Astrocyte (in vitro differentiated cells and primary cell): ENCODE measurements around the gene XXYLT1. TPM values are rescaled to one million over a fixed set of nuclear protein-coding genes. Genes with fewer than 3 reads are reported as not detected.

Source experiments
- DNase-seq: peaks from one replicate; pipeline ENCODE4 v3.0.0-alpha.2; 2010; ENCODE audit warnings: low read depth
- FAIRE-seq: peaks from 2 replicates; lab custom pipeline; 2011; peaks lifted over from hg19 to GRCh38; lab: Jason Lieb, UNC
- H2AFZ ChIP-seq: 2 replicates; pipeline ENCODE4 v1.6.0; 2012; ENCODE audit warnings: low read depth, low read length, inconsistent platforms
- H3K27ac ChIP-seq: 2 replicates; pipeline ENCODE4 v1.5.1; 2011; ENCODE audit warnings: low read depth, low read length, inconsistent platforms
- H3K27me3 ChIP-seq: 2 replicates; pipeline ENCODE4 v1.6.0; 2011; ENCODE audit warnings: low read length, inconsistent platforms; ENCODE audit not compliant: insufficient read depth
- H3K36me3 ChIP-seq: 2 replicates; pipeline ENCODE4 v1.5.1; 2011; ENCODE audit warnings: low read length, inconsistent platforms; ENCODE audit not compliant: insufficient read depth
- H3K4me1 ChIP-seq: 2 replicates; pipeline ENCODE4 v1.5.1; 2011; ENCODE audit warnings: low read length, inconsistent platforms; ENCODE audit not compliant: insufficient read depth
- H3K4me2 ChIP-seq: 2 replicates; pipeline ENCODE4 v1.6.0; 2012; ENCODE audit warnings: low read length, inconsistent platforms
- H3K4me3 ChIP-seq: 2 replicates; pipeline ENCODE4 v1.5.1; 2011; ENCODE audit warnings: low read depth, mild to moderate bottlenecking, low read length, inconsistent platforms; ENCODE audit not compliant: insufficient read depth
- H3K79me2 ChIP-seq: 2 replicates; pipeline ENCODE4 v1.6.0; 2012; ENCODE audit warnings: mild to moderate bottlenecking, low read length, inconsistent platforms; ENCODE audit not compliant: insufficient read depth
- H3K9ac ChIP-seq: 2 replicates; pipeline ENCODE4 v1.6.0; 2012; ENCODE audit warnings: mild to moderate bottlenecking, low read length, inconsistent platforms
- H3K9me3 ChIP-seq: 2 replicates; pipeline ENCODE4 v1.5.1; 2012; ENCODE audit warnings: low read depth, mild to moderate bottlenecking, low read length, inconsistent platforms; ENCODE audit not compliant: insufficient read depth
- H4K20me1 ChIP-seq: 2 replicates; pipeline ENCODE4 v1.6.0; 2012; ENCODE audit warnings: low read length, inconsistent platforms; ENCODE audit not compliant: insufficient read depth
- H3K27ac Mint-ChIP-seq: one replicate; pipeline ENCODE4 v1.8.0; 2021; ENCODE audit warnings: mild to moderate bottlenecking, mixed read lengths; ENCODE audit not compliant: unreplicated experiment
- H3K27me3 Mint-ChIP-seq: one replicate; pipeline ENCODE4 v1.8.0; 2021; ENCODE audit warnings: low read depth, mixed read lengths; ENCODE audit not compliant: unreplicated experiment
- H3K36me3 Mint-ChIP-seq: one replicate; pipeline ENCODE4 v1.8.0; 2021; ENCODE audit warnings: low read depth, mixed read lengths; ENCODE audit not compliant: unreplicated experiment
- H3K4me1 Mint-ChIP-seq: one replicate; pipeline ENCODE4 v1.8.0; 2021; ENCODE audit warnings: low read depth, mixed read lengths; ENCODE audit not compliant: unreplicated experiment
- H3K4me3 Mint-ChIP-seq: one replicate; pipeline ENCODE4 v1.8.0; 2021; ENCODE audit warnings: mild to moderate bottlenecking, moderate library complexity, mixed read lengths; ENCODE audit not compliant: unreplicated experiment
- H3K9me3 Mint-ChIP-seq: one replicate; pipeline ENCODE4 v1.8.0; 2021; ENCODE audit warnings: mild to moderate bottlenecking, mixed read lengths; ENCODE audit not compliant: unreplicated experiment
- EZH2 ChIP-seq: IDR thresholded peaks from 2 replicates; pipeline ENCODE4 v1.6.1; 2012; ENCODE audit warnings: mild to moderate bottlenecking, low read length, inconsistent platforms; ENCODE audit not compliant: insufficient read depth
- total RNA-seq: library from RNA; stranded (reverse); gene quantifications from 2 replicates; pipeline ENCODE4 v1.2.1, GENCODE V29; 2021
- TF ChIP-seq, protein P1 (sequence below): IDR thresholded peaks from 2 replicates; pipeline ENCODE4 v1.5.1; 2011; ENCODE audit warnings: low read depth, mild to moderate bottlenecking, inconsistent platforms, low read length, moderate library complexity; ENCODE audit not compliant: insufficient read depth

The XXYLT1 gene
- total RNA-seq, 1 donor from 2014 or later, result 26.2 TPM

DNA sequence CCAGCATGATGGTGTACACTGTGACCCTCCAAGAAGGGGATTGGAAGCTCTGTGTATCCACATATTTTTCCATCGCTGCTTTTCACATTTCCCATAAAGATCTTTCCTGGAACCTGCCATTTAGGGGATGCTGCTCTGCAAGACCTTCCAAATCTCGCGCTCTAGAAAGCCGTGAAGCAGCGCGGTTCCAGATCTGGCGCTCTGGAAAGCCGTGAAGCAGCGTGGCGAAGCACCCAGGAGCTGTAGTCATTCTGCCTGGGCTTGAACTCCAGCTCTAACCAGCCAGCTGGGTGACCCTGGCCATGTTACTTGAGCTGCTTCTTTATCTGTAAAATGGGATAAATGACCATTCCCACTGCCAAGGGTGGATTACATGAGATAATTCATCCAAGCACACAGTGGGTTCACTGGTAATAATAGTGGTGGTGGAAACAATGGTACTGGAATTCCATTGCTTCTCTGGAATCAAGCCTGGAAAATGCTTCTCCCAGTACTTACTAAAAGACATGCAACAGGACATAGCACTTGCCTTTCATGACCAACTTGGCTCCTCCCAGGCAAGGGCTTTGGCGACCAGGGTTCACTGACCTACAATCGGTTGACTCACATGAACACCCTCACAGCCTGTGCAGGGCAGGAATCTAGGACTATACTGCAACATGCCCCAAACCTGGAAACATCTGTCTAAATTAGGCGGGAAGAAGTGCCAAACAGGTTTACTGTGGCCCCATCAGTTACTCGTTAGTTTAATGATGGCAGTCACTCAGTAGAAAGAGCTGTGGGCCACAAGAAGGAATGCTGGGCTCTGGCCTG is 70.7 kb downstream of the XXYLT1 start:
- H3K4me3 ChIP-seq, result no peak overlapping the region
- no peak overlapping the region for H2AFZ ChIP-seq
- peaks cover 2% of the 10 kb centered on the region for H3K36me3 Mint-ChIP-seq
- H3K9me3 Mint-ChIP-seq, result no peaks in the 10 kb centered on the region
- no peak overlapping the region for H3K9ac ChIP-seq
- no peak for FAIRE-seq
- no peak overlapping the region for H3K4me2 ChIP-seq
- H3K27ac Mint-ChIP-seq, result peak overlapping the region; percentile 54
- no peak for DNase-seq
- peaks cover 56% of the 10 kb centered on the region for H3K4me1 ChIP-seq
- H3K4me1 Mint-ChIP-seq, result peaks cover 47% of the 10 kb centered on the region
- no peaks in the 10 kb centered on the region for H3K27me3 ChIP-seq
- TF ChIP-seq, protein P1, sequence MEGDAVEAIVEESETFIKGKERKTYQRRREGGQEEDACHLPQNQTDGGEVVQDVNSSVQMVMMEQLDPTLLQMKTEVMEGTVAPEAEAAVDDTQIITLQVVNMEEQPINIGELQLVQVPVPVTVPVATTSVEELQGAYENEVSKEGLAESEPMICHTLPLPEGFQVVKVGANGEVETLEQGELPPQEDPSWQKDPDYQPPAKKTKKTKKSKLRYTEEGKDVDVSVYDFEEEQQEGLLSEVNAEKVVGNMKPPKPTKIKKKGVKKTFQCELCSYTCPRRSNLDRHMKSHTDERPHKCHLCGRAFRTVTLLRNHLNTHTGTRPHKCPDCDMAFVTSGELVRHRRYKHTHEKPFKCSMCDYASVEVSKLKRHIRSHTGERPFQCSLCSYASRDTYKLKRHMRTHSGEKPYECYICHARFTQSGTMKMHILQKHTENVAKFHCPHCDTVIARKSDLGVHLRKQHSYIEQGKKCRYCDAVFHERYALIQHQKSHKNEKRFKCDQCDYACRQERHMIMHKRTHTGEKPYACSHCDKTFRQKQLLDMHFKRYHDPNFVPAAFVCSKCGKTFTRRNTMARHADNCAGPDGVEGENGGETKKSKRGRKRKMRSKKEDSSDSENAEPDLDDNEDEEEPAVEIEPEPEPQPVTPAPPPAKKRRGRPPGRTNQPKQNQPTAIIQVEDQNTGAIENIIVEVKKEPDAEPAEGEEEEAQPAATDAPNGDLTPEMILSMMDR, result no peak
- TF ChIP-seq EZH2, result no peak
- no peak overlapping the region for H3K27ac ChIP-seq
- no peak overlapping the region for H3K4me3 Mint-ChIP-seq
- H3K27me3 Mint-ChIP-seq, result no peaks in the 10 kb centered on the region
- no peaks in the 10 kb centered on the region for H4K20me1 ChIP-seq
- peaks cover 12% of the 10 kb centered on the region for H3K79me2 ChIP-seq
- no peaks in the 10 kb centered on the region for H3K9me3 ChIP-seq
- no peaks in the 10 kb centered on the region for H3K36me3 ChIP-seq

GRCh38 chr3:195198426-195199346 is 72.3 kb downstream of the XXYLT1 start:
- FAIRE-seq (no peak), DNase-seq (no peak)
- TF ChIP-seq, protein P1, result no peak
- Histone ChIP-seq H3K27ac (peak overlapping the region; percentile 67), H3K27me3 (no peaks in the 10 kb centered on the region), H3K4me1 (peaks cover 45% of the 10 kb centered on the region), H3K4me2 (peak overlapping the region; percentile 61), H3K4me3 (no peak overlapping the region), H3K36me3 (no peaks in the 10 kb centered on the region), H3K79me2 (peaks cover 21% of the 10 kb centered on the region), H4K20me1 (no peaks in the 10 kb centered on the region), H3K9ac (no peak overlapping the region), H2AFZ (no peak overlapping the region), H3K9me3 (no peaks in the 10 kb centered on the region)
- H3K4me3 Mint-ChIP-seq, result no peak overlapping the region
- H3K9me3 Mint-ChIP-seq, result no peaks in the 10 kb centered on the region
- H3K27ac Mint-ChIP-seq, result peak overlapping the region; percentile 35
- peaks cover 2% of the 10 kb centered on the region for H3K36me3 Mint-ChIP-seq
- no peaks in the 10 kb centered on the region for H3K27me3 Mint-ChIP-seq
- peaks cover 44% of the 10 kb centered on the region for H3K4me1 Mint-ChIP-seq
